Glutamatergic neuron (in vitro differentiated cells): ENCODE data around the gene R3HDM2. TPM values are rescaled to one million over a fixed set of nuclear protein-coding genes. Genes with fewer than 3 reads are reported as not detected.

Source experiments
- DNase-seq: peaks from one replicate; pipeline ENCODE4 v3.0.0; 2022
- H3K27ac Mint-ChIP-seq: one replicate; pipeline ENCODE4 v1.8.0; 2020; ENCODE audit warnings: mild to moderate bottlenecking, mixed read lengths, inconsistent platforms; ENCODE audit not compliant: unreplicated experiment
- H3K27me3 Mint-ChIP-seq: one replicate; pipeline ENCODE4 v1.8.0; 2020; ENCODE audit warnings: mild to moderate bottlenecking, moderate library complexity, mixed read lengths, inconsistent platforms; ENCODE audit not compliant: unreplicated experiment
- H3K36me3 Mint-ChIP-seq: one replicate; pipeline ENCODE4 v1.8.0; 2020; ENCODE audit warnings: mild to moderate bottlenecking, mixed read lengths, inconsistent platforms; ENCODE audit not compliant: unreplicated experiment
- H3K4me1 Mint-ChIP-seq: one replicate; pipeline ENCODE4 v1.8.0; 2020; ENCODE audit warnings: mild to moderate bottlenecking, low read depth, mixed read lengths, inconsistent platforms; ENCODE audit not compliant: unreplicated experiment
- H3K4me3 Mint-ChIP-seq: one replicate; pipeline ENCODE4 v1.8.0; 2020; ENCODE audit warnings: mild to moderate bottlenecking, mixed read lengths, inconsistent platforms; ENCODE audit not compliant: unreplicated experiment
- H3K9me3 Mint-ChIP-seq: one replicate; pipeline ENCODE4 v1.8.0; 2020; ENCODE audit warnings: mild to moderate bottlenecking, moderate library complexity, mixed read lengths, inconsistent platforms; ENCODE audit not compliant: unreplicated experiment
- total RNA-seq: library from RNA; stranded (reverse); fragmentation: NEBNext Ultra II Directional; extraction: Animal tissue kit (Norgen Biotek cat#: 25700); gene quantifications from one replicate; pipeline ENCODE4 v1.2.1, GENCODE V29; 2021; ENCODE audit not compliant: unreplicated experiment
- TF ChIP-seq, protein P1 (sequence below): fragments of 200-600 bp; sonication (generic); IDR thresholded peaks from one replicate; pipeline ENCODE4 v1.5.0; 2021; ENCODE audit not compliant: partially characterized antibody, unreplicated experiment

The R3HDM2 gene
- total RNA-seq, 1 donor from 2014 or later, result 106 TPM

DNA sequence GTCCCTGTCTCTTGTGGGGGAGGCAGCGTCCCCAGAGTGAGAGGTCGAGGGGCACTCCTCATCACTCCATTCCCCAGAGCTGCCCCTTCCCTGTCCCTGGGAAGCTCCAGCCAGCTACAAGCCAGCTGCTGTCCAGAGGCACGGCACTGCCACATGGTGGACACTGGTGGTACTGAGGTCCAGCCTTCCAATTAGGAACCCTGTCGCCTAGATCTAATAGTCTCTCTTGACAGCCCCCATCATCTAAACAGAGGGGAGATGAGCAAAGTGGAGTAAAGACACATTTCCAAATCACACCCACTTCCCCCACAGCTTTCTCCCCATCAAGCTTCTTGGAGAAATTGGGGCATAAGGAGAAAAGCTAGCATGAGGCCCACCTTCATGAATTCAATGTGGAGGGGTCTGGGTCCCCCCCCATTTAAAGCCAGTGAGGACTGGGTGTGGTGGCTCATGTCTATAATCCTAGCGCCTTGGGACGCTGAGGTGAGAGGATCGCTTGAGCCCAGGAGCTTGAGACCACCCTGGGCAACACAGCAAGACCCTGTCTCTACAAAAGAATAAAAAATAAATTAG, 22.2 kb upstream of the R3HDM2 start:
- TF ChIP-seq, protein P1, sequence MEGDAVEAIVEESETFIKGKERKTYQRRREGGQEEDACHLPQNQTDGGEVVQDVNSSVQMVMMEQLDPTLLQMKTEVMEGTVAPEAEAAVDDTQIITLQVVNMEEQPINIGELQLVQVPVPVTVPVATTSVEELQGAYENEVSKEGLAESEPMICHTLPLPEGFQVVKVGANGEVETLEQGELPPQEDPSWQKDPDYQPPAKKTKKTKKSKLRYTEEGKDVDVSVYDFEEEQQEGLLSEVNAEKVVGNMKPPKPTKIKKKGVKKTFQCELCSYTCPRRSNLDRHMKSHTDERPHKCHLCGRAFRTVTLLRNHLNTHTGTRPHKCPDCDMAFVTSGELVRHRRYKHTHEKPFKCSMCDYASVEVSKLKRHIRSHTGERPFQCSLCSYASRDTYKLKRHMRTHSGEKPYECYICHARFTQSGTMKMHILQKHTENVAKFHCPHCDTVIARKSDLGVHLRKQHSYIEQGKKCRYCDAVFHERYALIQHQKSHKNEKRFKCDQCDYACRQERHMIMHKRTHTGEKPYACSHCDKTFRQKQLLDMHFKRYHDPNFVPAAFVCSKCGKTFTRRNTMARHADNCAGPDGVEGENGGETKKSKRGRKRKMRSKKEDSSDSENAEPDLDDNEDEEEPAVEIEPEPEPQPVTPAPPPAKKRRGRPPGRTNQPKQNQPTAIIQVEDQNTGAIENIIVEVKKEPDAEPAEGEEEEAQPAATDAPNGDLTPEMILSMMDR, result peak; percentile 77
- Mint-ChIP-seq H3K4me3 (peak overlapping the region; percentile 44), H3K4me1 (peaks cover 28% of the 10 kb centered on the region), H3K9me3 (peaks cover 12% of the 10 kb centered on the region), H3K27me3 (peaks cover 9% of the 10 kb centered on the region), H3K36me3 (peaks cover 9% of the 10 kb centered on the region), H3K27ac (peak overlapping the region; percentile 91)
- peak; percentile 94 for DNase-seq

DNA sequence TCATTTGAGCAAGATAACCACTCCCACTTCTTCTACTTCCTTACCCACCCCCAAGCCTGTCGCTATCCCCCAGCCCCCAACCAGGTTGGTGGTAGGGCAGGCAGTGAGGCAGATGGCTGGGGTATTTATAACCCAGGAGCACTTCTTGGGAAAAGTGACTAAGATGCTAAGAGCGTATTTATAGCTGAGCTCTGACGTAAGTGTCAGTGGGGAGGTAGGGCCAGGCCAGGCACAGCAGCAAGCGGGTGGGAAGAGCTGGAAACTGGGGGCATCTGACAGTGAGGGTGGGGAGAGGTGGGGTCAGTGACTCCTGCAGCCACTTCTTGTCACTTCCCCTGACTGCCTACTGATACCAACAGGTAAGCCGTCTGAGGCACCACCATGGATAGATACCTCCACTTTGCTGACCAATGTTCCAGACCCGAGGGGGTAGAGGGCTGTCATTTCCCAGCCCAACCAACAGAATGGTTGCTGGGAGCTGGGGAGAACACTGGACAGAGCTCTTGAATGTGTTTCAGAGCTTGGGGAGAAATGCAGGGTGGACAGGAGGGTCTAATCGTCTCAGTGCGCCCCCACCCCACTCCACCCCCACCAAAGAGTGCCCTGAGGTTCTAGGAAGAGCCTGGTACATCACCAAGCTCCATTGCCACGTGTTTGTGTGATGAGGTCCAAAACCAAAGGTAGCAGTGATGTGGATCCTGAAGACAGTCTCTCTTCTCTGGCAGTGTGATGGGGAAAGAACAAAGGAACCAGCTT, 21.5 kb upstream of the R3HDM2 start:
- peak; percentile 60 for DNase-seq
- H3K9me3 Mint-ChIP-seq, result peaks cover 9% of the 10 kb centered on the region
- peaks cover 27% of the 10 kb centered on the region for H3K4me1 Mint-ChIP-seq
- peak overlapping the region; percentile 91 for H3K27ac Mint-ChIP-seq
- TF ChIP-seq, protein P1, result no peak
- peaks cover 9% of the 10 kb centered on the region for H3K36me3 Mint-ChIP-seq
- H3K27me3 Mint-ChIP-seq, result peaks cover 9% of the 10 kb centered on the region
- peak overlapping the region; percentile 44 for H3K4me3 Mint-ChIP-seq

- peak overlapping the region; percentile 91 for H3K27ac Mint-ChIP-seq
- no peak overlapping the region for H3K4me3 Mint-ChIP-seq
- peaks cover 27% of the 10 kb centered on the region for H3K4me1 Mint-ChIP-seq
- no peak for DNase-seq
- peaks cover 9% of the 10 kb centered on the region for H3K27me3 Mint-ChIP-seq
- peaks cover 9% of the 10 kb centered on the region for H3K9me3 Mint-ChIP-seq
- TF ChIP-seq, protein P1, result no peak
- H3K36me3 Mint-ChIP-seq, result peaks cover 9% of the 10 kb centered on the region
These were observed 20.5 kb upstream of the R3HDM2 start for GRCh38 chr12:57451233-57451778.

DNA sequence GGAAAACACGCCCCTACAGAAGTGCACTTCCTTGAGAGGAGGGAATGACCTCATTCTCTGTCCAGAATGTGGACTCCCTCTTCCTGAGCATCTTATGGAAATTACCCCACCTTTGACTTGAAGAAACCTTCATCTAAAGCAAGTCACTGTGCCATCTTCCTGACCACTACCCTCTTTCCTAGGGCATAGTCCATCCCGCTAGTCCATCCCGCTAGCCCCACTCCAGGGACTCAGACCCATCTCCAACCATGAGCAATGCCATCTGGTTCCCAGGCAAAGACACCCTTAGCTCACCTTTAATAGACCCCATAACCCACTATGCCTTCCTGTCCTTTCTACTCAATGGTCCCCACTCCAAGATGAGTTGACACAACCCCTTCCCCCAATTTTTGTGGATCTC, 19.2 kb upstream of the R3HDM2 start:
- Mint-ChIP-seq H3K27ac (no peak overlapping the region), H3K27me3 (peaks cover 11% of the 10 kb centered on the region), H3K4me1 (peaks cover 19% of the 10 kb centered on the region), H3K9me3 (peaks cover 8% of the 10 kb centered on the region), H3K36me3 (peaks cover 9% of the 10 kb centered on the region), H3K4me3 (no peak overlapping the region)
- DNase-seq, result no peak
- TF ChIP-seq, protein P1, result no peak

GRCh38 chr12:57449375-57449774, 18.5 kb upstream of the R3HDM2 start:
- Mint-ChIP-seq H3K4me1 (peaks cover 14% of the 10 kb centered on the region), H3K27ac (no peak overlapping the region), H3K36me3 (peaks cover 9% of the 10 kb centered on the region), H3K4me3 (no peak overlapping the region), H3K9me3 (peaks cover 8% of the 10 kb centered on the region), H3K27me3 (peaks cover 8% of the 10 kb centered on the region)
- DNase-seq, result no peak
- TF ChIP-seq, protein P1, result no peak
